ENCODE data around the gene MYDGF. TPM values are rescaled to one million over a fixed set of nuclear protein-coding genes. Genes with fewer than 3 reads are reported as not detected.

Gene MYDGF
- total and polyA plus RNA-seq, 2 donors = 41.9 to 53.5 TPM

DNA sequence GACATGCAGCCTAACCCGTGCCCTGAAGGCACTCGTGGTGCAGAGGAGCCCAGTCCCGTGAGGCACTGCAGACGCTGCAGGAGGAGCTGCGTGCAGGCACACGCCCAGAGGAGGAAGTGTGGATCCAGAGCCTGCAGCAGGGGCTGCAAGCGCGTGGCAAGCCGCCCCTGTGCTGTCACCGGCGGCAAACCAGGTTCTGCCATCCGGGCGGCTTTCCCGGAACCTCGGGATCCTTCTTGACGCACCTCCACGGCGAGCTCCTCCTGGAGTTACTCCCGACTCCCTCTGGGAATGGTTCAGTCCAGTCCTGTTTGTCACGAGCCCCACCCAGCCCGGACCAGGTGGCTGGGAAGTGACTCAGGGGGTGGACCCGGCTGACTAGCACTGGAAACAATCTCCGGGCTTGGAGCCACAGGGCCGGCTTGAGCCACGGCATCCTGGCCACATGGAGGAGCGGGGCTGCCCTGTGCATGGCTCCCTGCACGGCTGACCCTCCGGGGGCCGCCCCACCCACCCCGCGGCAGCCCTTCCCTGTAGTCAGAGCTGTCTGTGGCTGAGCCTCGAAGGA is 43.3 kb upstream of the MYDGF start:
- 94% methylated on average over 32 of the region's 32 CpGs for WGBS
- Histone ChIP-seq H3K36me3 (ENCODE audit: control insufficient read depth in 2 of 2, insufficient read depth in 2 of 2, low read length in 1 of 2) (peaks cover 79 to 85% of the 10 kb centered on the region in 2 donors), H3K4me3 (ENCODE audit: low read length in 2 of 2) (no peak overlapping the region), H3K27ac (ENCODE audit: low read depth in 1 of 2, low read length in 1 of 2) (peak overlapping the region; percentile 37 to 55), H3K9me3 (ENCODE audit: control insufficient read depth in 2 of 2, insufficient read depth in 1 of 2, low read length in 1 of 2) (no peaks in the 10 kb centered on the region), H3K27me3 (ENCODE audit: control insufficient read depth in 2 of 2, insufficient read depth in 1 of 2, low read length in 1 of 2) (no peaks in the 10 kb centered on the region), H3K4me1 (ENCODE audit: control insufficient read depth in 2 of 2, insufficient read depth in 2 of 2, low read length in 2 of 2) (no peaks in the 10 kb centered on the region)
- no peak for DNase-seq (ENCODE audit: low read depth in 6 of 9, low spot score in 9 of 9)

DNA sequence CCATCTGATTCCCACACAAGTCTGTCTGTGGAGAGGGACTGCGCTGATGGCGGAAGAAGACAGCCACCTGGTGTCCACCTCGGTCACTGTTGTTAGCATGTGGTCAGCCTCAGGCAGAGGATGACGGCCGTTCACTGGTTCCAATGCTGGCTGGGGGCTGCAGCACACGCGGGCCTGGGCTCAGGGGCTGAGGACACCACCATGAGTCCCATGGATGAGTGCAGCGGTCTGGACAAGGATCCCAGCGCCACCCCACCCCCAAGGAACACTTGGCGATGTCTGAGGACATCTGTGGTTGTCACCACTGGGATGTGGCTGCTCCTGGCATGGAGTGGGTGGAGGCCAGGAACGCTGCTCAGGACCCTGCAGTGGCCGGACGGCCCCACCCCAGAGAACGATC is 42.6 kb upstream of the MYDGF start:
- peaks cover 72 to 81% of the 10 kb centered on the region in 2 donors for H3K36me3 ChIP-seq (ENCODE audit: control insufficient read depth in 2 of 2, insufficient read depth in 2 of 2, low read length in 1 of 2)
- no peak overlapping the region for H3K4me3 ChIP-seq (ENCODE audit: low read length in 2 of 2)
- H3K27me3 ChIP-seq (ENCODE audit: control insufficient read depth in 2 of 2, insufficient read depth in 1 of 2, low read length in 1 of 2) = no peaks in the 10 kb centered on the region
- H3K27ac ChIP-seq (ENCODE audit: low read depth in 1 of 2, low read length in 1 of 2) = no peak overlapping the region
- H3K9me3 ChIP-seq (ENCODE audit: control insufficient read depth in 2 of 2, insufficient read depth in 1 of 2, low read length in 1 of 2) = no peaks in the 10 kb centered on the region
- DNase-seq (ENCODE audit: low read depth in 6 of 9, low spot score in 9 of 9) = no peak
- H3K4me1 ChIP-seq (ENCODE audit: control insufficient read depth in 2 of 2, insufficient read depth in 2 of 2, low read length in 2 of 2) = no peaks in the 10 kb centered on the region
- 97% methylated on average over 14 of the region's 14 CpGs for WGBS

DNA sequence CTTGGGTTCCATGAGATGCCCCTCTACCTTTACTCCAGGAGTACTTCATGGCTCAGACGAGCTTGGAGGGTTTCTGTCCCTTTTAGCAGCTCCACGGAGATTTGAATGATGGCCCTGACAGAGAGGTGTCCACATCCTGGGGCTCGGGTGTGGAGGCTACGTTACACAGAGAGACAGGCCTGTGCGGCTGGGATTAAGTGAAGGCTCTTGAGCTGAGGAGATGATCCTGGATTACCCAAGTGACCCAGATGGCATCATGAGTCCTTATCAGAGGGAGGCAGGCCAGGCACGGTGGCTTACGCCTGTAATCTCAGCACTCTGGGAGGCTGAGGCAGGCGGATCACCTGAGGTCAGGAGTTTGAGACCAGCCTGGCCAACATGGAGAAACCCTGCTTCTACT is 41.1 kb upstream of the MYDGF start:
- Histone ChIP-seq H3K27me3 (ENCODE audit: control insufficient read depth in 2 of 2, insufficient read depth in 1 of 2, low read length in 1 of 2) (no peaks in the 10 kb centered on the region), H3K4me1 (ENCODE audit: control insufficient read depth in 2 of 2, insufficient read depth in 2 of 2, low read length in 2 of 2) (no peaks in the 10 kb centered on the region), H3K36me3 (ENCODE audit: control insufficient read depth in 2 of 2, insufficient read depth in 2 of 2, low read length in 1 of 2) (peaks cover 64 to 68% of the 10 kb centered on the region in 2 donors), H3K4me3 (ENCODE audit: low read length in 2 of 2) (no peak overlapping the region), H3K9me3 (ENCODE audit: control insufficient read depth in 2 of 2, insufficient read depth in 1 of 2, low read length in 1 of 2) (no peaks in the 10 kb centered on the region), H3K27ac (ENCODE audit: low read depth in 1 of 2, low read length in 1 of 2) (no peak overlapping the region)
- no peak for DNase-seq (ENCODE audit: low read depth in 6 of 9, low spot score in 9 of 9)
- WGBS = 96% methylated on average over 8 of the region's 8 CpGs

DNA sequence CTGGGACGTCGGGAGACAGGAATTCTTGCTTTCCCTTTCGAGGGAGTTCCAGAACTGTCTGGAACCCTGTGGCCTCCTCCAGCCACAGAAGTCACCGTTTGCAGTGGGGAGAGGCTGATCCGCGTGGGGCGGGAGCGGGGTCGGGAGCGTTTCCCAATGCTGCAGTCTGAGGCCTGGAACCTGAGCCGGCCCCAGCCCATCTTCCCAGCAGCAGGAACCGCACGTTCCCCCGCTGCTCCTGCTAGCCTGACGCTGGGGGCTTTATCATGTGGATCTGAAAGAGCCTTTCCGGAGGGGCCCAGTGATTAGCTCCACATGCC is 40.1 kb upstream of the MYDGF start:
- WGBS = 98% methylated on average over 16 of the region's 16 CpGs
- H3K27ac ChIP-seq (ENCODE audit: low read depth in 1 of 2, low read length in 1 of 2) = no peak overlapping the region
- no peaks in the 10 kb centered on the region for H3K27me3 ChIP-seq (ENCODE audit: control insufficient read depth in 2 of 2, insufficient read depth in 1 of 2, low read length in 1 of 2)
- no peaks in the 10 kb centered on the region for H3K9me3 ChIP-seq (ENCODE audit: control insufficient read depth in 2 of 2, insufficient read depth in 1 of 2, low read length in 1 of 2)
- no peak overlapping the region for H3K4me3 ChIP-seq (ENCODE audit: low read length in 2 of 2)
- H3K36me3 ChIP-seq (ENCODE audit: control insufficient read depth in 2 of 2, insufficient read depth in 2 of 2, low read length in 1 of 2) = peaks cover 62 to 67% of the 10 kb centered on the region in 2 donors
- no peaks in the 10 kb centered on the region for H3K4me1 ChIP-seq (ENCODE audit: control insufficient read depth in 2 of 2, insufficient read depth in 2 of 2, low read length in 2 of 2)
- DNase-seq (ENCODE audit: low read depth in 6 of 9, low spot score in 9 of 9) = no peak

DNA sequence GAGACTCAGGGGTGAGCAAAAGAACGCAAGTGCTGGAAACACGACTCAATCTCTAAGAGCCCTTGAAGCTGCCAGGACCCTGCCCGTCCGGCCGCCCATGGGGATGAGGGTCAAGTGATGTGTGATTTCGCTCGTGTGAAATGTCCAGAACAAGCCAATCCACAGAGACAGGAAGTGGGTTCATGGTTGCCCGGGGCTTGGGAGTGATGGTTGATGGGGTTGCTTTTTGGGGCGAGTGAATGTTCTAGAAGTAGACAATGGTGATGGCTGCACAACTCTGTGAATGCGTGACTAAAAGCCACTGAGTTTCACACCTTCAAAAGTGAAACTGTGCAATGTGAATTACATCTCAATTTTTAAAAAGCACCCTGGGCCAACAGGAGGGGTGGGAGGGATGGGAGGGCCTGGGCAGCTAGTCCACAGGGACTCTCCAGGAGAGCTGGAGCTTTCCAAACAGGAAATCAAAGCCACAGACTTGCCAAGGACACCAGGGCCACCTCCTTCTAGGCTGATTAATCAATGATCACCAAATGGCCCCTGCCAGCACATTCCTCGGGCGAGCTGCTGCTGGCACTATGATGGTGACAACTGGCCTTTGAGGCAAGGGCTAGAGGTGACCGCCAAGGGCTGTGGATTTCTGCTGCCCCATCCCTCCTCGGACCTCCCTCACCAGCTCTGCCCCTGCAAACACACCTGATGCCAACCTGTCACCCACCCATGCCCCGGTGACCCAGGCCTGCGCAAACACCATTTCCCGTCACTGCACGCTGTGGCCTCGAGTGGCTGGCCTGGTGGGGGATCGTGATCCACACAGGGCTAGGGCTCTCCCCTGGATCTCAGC is 39.5 kb upstream of the MYDGF start:
- Histone ChIP-seq H3K27ac (ENCODE audit: low read depth in 1 of 2, low read length in 1 of 2) (peak overlapping the region in 1 of 2 donors; percentile 11), H3K9me3 (ENCODE audit: control insufficient read depth in 2 of 2, insufficient read depth in 1 of 2, low read length in 1 of 2) (no peaks in the 10 kb centered on the region), H3K36me3 (ENCODE audit: control insufficient read depth in 2 of 2, insufficient read depth in 2 of 2, low read length in 1 of 2) (peaks cover 63 to 65% of the 10 kb centered on the region in 2 donors), H3K27me3 (ENCODE audit: control insufficient read depth in 2 of 2, insufficient read depth in 1 of 2, low read length in 1 of 2) (no peaks in the 10 kb centered on the region), H3K4me1 (ENCODE audit: control insufficient read depth in 2 of 2, insufficient read depth in 2 of 2, low read length in 2 of 2) (no peaks in the 10 kb centered on the region), H3K4me3 (ENCODE audit: low read length in 2 of 2) (no peak overlapping the region)
- no peak for DNase-seq (ENCODE audit: low read depth in 6 of 9, low spot score in 9 of 9)
- WGBS = 97% methylated on average over 20 of the region's 20 CpGs

DNA sequence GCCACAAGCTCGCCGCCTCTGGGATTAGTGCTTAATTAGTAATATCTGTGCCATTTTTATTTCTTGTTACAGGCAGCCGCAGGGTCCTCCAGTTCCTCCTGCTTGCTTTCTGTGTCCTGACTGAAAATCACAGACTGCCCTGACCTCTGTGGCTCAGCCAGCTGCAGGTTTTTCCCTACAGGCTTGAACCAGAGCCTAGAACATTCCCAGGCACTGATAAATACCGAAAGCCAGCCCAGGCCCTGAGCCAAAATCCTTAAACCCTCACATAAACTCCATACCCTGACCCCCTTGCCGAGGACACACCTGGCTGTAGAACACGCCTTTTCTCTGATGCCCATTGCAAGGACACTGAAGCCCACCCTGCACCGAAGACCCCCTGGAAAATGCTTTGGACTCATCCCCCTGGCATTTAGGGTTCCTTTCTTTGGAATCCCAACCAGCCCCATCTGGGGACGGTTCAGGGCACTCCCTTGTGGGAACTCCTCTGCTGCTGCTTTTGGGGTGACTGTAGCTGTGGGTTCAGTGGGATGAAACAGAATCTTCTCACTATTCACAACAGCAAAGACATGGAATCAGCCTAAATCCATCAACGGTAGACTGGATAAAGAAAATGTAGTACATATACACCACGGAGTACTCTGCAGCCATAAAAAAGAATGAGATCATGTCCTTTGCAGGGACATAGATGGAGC is 38.0 kb upstream of the MYDGF start:
- 98% methylated on average over 10 of the region's 10 CpGs for WGBS
- no peak for DNase-seq (ENCODE audit: low read depth in 6 of 9, low spot score in 9 of 9)
- H3K36me3 ChIP-seq (ENCODE audit: control insufficient read depth in 2 of 2, insufficient read depth in 2 of 2, low read length in 1 of 2) = peaks cover 62 to 63% of the 10 kb centered on the region in 2 donors
- H3K27ac ChIP-seq (ENCODE audit: low read depth in 1 of 2, low read length in 1 of 2) = no peak overlapping the region
- no peaks in the 10 kb centered on the region for H3K4me1 ChIP-seq (ENCODE audit: control insufficient read depth in 2 of 2, insufficient read depth in 2 of 2, low read length in 2 of 2)
- H3K4me3 ChIP-seq (ENCODE audit: low read length in 2 of 2) = no peak overlapping the region
- H3K27me3 ChIP-seq (ENCODE audit: control insufficient read depth in 2 of 2, insufficient read depth in 1 of 2, low read length in 1 of 2) = no peaks in the 10 kb centered on the region
- H3K9me3 ChIP-seq (ENCODE audit: control insufficient read depth in 2 of 2, insufficient read depth in 1 of 2, low read length in 1 of 2) = no peaks in the 10 kb centered on the region

DNA sequence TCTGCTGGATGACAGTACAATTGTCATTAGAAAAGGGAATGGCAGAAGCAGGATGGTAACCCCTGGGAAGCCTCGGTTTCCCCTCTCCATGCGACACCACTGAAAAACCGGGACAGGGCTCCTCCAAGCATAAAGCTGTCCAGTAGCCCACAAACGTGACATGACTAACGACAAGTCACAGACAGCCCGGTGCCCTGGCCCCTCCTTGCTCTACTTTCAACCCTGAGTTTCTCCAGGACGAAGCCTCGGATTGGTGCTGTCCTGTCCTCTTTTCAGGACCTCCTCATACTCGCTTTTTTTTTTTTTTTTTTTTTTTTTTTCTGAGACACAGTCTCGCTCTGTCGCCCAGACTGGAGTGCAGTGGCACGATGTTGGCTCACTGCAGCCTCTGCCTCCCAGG is 37.2 kb upstream of the MYDGF start:
- 97% methylated on average over 12 of the region's 12 CpGs for WGBS
- no peak for DNase-seq (ENCODE audit: low read depth in 6 of 9, low spot score in 9 of 9)
- no peaks in the 10 kb centered on the region for H3K27me3 ChIP-seq (ENCODE audit: control insufficient read depth in 2 of 2, insufficient read depth in 1 of 2, low read length in 1 of 2)
- H3K27ac ChIP-seq (ENCODE audit: low read depth in 1 of 2, low read length in 1 of 2) = no peak overlapping the region
- H3K9me3 ChIP-seq (ENCODE audit: control insufficient read depth in 2 of 2, insufficient read depth in 1 of 2, low read length in 1 of 2) = no peaks in the 10 kb centered on the region
- H3K4me3 ChIP-seq (ENCODE audit: low read length in 2 of 2) = no peak overlapping the region
- H3K36me3 ChIP-seq (ENCODE audit: control insufficient read depth in 2 of 2, insufficient read depth in 2 of 2, low read length in 1 of 2) = peaks cover 60 to 63% of the 10 kb centered on the region in 2 donors
- H3K4me1 ChIP-seq (ENCODE audit: control insufficient read depth in 2 of 2, insufficient read depth in 2 of 2, low read length in 2 of 2) = no peaks in the 10 kb centered on the region

DNA sequence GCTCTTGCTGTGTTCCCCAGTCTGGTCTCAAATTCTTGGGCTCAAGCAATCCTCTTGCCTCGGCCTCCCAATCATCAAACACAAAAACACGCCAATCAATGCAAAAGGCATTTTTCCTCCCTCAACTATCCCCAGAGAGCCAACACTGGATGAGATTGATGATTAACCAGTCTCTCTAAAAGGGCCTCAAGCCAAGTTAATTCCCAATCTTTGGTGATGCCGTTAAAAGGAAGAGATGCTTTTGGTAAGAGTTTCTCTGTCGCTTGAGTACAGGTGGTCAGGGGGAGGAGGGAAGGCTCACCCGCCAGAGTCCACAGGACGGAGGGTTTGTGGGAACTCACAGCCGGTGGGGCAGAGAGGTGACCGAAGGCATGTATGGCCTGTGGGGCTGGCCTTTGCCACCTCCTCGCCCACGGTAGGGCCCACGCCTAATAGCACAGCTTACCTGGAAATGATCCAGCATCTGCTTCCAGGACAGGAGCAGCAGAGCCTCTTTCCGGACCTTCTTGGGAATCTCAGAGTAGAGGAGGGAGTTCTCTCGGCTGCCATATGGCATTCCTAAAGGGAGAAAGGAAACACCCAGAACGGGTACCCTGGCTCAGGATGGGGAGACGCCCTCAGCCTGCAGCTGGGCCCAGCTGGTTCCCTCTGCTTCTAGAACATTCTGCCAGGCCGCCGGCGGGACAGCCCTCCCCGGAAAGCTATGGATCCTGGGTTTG is 35.4 kb upstream of the MYDGF start:
- Histone ChIP-seq H3K36me3 (ENCODE audit: control insufficient read depth in 2 of 2, insufficient read depth in 2 of 2, low read length in 1 of 2) (peaks cover 63 to 65% of the 10 kb centered on the region in 2 donors), H3K27me3 (ENCODE audit: control insufficient read depth in 2 of 2, insufficient read depth in 1 of 2, low read length in 1 of 2) (no peaks in the 10 kb centered on the region), H3K27ac (ENCODE audit: low read depth in 1 of 2, low read length in 1 of 2) (no peak overlapping the region), H3K4me3 (ENCODE audit: low read length in 2 of 2) (no peak overlapping the region), H3K4me1 (ENCODE audit: control insufficient read depth in 2 of 2, insufficient read depth in 2 of 2, low read length in 2 of 2) (no peaks in the 10 kb centered on the region), H3K9me3 (ENCODE audit: control insufficient read depth in 2 of 2, insufficient read depth in 1 of 2, low read length in 1 of 2) (no peaks in the 10 kb centered on the region)
- 96% methylated on average over 19 of the region's 19 CpGs for WGBS
- no peak for DNase-seq (ENCODE audit: low read depth in 6 of 9, low spot score in 9 of 9)

DNA sequence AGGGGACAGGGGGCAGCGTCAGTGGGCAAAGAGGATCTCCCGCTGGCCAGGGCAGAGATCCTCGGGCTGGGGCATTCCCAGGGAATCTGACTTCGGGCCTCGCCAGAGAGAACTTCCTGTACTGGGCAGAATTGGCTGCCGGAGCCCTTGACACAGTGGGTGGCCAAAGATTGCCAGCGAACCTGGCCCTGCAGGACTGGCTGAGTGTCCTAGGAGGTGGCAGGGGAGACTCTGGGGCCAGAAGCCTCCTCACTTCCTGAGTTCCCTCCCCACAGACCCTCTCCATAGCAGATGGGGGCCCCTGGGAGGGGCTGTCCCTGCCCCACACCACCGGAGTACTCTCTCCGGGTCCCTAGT is 34.2 kb upstream of the MYDGF start:
- no peak overlapping the region for H3K4me3 ChIP-seq (ENCODE audit: low read length in 2 of 2)
- H3K27ac ChIP-seq (ENCODE audit: low read depth in 1 of 2, low read length in 1 of 2) = no peak overlapping the region
- no peaks in the 10 kb centered on the region for H3K4me1 ChIP-seq (ENCODE audit: control insufficient read depth in 2 of 2, insufficient read depth in 2 of 2, low read length in 2 of 2)
- H3K36me3 ChIP-seq (ENCODE audit: control insufficient read depth in 2 of 2, insufficient read depth in 2 of 2, low read length in 1 of 2) = peaks cover 65 to 67% of the 10 kb centered on the region in 2 donors
- DNase-seq (ENCODE audit: low read depth in 6 of 9, low spot score in 9 of 9) = no peak
- no peaks in the 10 kb centered on the region for H3K9me3 ChIP-seq (ENCODE audit: control insufficient read depth in 2 of 2, insufficient read depth in 1 of 2, low read length in 1 of 2)
- H3K27me3 ChIP-seq (ENCODE audit: control insufficient read depth in 2 of 2, insufficient read depth in 1 of 2, low read length in 1 of 2) = no peaks in the 10 kb centered on the region
- WGBS = 98% methylated on average over 9 of the region's 9 CpGs

Measured in thymus (tissue), 11 donors.